Aorta (tissue), 5 donors: ENCODE data around the gene ZNF766. TPM values are rescaled to one million over a fixed set of nuclear protein-coding genes. Genes with fewer than 3 reads are reported as not detected.
"Not testable (repeated sequence)": the region's sequence is repeated elsewhere in the genome, so short reads cannot be mapped to it uniquely, and the experiment has no call there.

Experiments used
- ATAC-seq: fragments of 200-7000 bp; cut with Tn5 transposase; one replicate; pipeline ENCODE4 v1.9.1; 2022; ENCODE audit warnings: moderate library complexity; ENCODE audit not compliant: low FRiP score
- DNase-seq, 2 donors: peaks; one replicate each; pipeline ENCODE4 v3.0.0-alpha.2; 2020
- H3K27ac ChIP-seq, 2 donors: one replicate each; pipeline ENCODE4 v1.5.1; 2013; ENCODE audit warnings: low read length in 2 of 2, mild to moderate bottlenecking in 2 of 2, moderate library complexity in 2 of 2, control low read depth in 1 of 2, inconsistent platforms in 1 of 2, low read depth in 1 of 2
- H3K27me3 ChIP-seq, 2 donors: one replicate each; pipeline ENCODE4 v1.6.1; 2013; ENCODE audit warnings: control low read depth in 1 of 2, low read length in 1 of 2, mild to moderate bottlenecking in 1 of 2, moderate library complexity in 1 of 2; ENCODE audit not compliant: insufficient read depth in 2 of 2, control insufficient read depth in 1 of 2
- H3K36me3 ChIP-seq, 2 donors: one replicate each; pipeline ENCODE4 v1.6.1; 2013; ENCODE audit warnings: control low read depth in 1 of 2, low read length in 1 of 2, mild to moderate bottlenecking in 1 of 2; ENCODE audit not compliant: insufficient read depth in 2 of 2, control insufficient read depth in 1 of 2
- H3K4me1 ChIP-seq, 2 donors: one replicate each; pipeline ENCODE4 v1.6.1; 2013; ENCODE audit warnings: low read length in 2 of 2, control low read depth in 1 of 2, mild to moderate bottlenecking in 1 of 2, moderate library complexity in 1 of 2; ENCODE audit not compliant: insufficient read depth in 2 of 2, control insufficient read depth in 1 of 2
- H3K4me3 ChIP-seq, 2 donors: one replicate each; pipeline ENCODE4 v1.5.1; 2013; ENCODE audit warnings: low read length in 2 of 2, control low read depth in 1 of 2, mild to moderate bottlenecking in 1 of 2
- H3K9me3 ChIP-seq: one replicate; pipeline ENCODE4 v1.6.1; 2013; ENCODE audit warnings: mild to moderate bottlenecking, low read length; ENCODE audit not compliant: control insufficient read depth
- WGBS, 2 donors: extraction: QIAGEN DNeasy Blood & Tissue Kit; methylation state at CpG; one replicate each; pipeline ENCODE4 v1.1.7; 2013; 5-methylcytosine and 5-hydroxymethylcytosine counted together
- intact Hi-C, 2 donors: fragments of 100-400 bp; cut with DNase I; formaldehyde crosslinking; loops; one replicate each; pipeline versions ENCODE4 v1.14.2 to v1.15.0; 2022
- polyA plus RNA-seq, 2 donors: library from polyadenylated mRNA; stranded (reverse); fragments of 200-250 nt; gene quantifications; one replicate each; pipeline ENCODE4 v1.2.3, GENCODE V29; 2013
- total RNA-seq, 2 donors: library from RNA; stranded (reverse); fragmentation: NEBNext Ultra II Directional; extraction: Animal tissue kit (Norgen Biotek cat#: 25700); gene quantifications; one replicate each; pipeline ENCODE4 v1.2.1, GENCODE V29; 2021
- donor health status: healthy with polysubstance abuse.
- donor health status: Bipolar disorder and iron deficiency.
- donor health status: DM: no; HTN: no; CAD: no.
- donor health status: DM: no; HTN: no; CAD: no.
- donor health status: DM: yes; HTN: yes; CAD: no.

Gene ZNF766
- total and polyA plus RNA-seq, 4 donors: 6.1 to 20.5 (median 13.8) TPM

DNA sequence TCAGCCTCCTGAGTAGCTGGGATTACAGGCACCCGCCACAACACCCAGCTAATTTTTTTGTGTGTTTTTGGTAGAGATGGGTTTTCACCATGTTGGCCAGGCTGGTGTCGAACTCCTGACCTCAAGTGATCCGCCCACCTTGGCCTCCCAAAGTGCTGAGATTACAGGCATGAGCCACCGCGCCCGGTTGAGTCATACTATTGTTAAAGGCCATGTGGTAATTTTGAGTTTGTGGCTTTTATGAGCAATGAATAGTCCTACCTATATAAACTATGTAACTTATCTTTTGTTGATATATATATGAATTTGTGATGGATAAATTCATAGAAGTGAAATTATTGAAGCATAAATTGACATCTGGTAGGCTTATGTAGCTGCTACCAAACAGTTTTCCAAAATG, 3.8 kb upstream of the ZNF766 start:
- H3K27ac ChIP-seq, H3K4me1 ChIP-seq, H3K27me3 ChIP-seq, H3K9me3 ChIP-seq, H3K4me3 ChIP-seq, DNase-seq, intact Hi-C loops, ATAC-seq, H3K36me3 ChIP-seq: not testable (repeated sequence)
- 94 to 95% methylated on average over 6 of the region's 6 CpGs for WGBS, 2 donors

DNA sequence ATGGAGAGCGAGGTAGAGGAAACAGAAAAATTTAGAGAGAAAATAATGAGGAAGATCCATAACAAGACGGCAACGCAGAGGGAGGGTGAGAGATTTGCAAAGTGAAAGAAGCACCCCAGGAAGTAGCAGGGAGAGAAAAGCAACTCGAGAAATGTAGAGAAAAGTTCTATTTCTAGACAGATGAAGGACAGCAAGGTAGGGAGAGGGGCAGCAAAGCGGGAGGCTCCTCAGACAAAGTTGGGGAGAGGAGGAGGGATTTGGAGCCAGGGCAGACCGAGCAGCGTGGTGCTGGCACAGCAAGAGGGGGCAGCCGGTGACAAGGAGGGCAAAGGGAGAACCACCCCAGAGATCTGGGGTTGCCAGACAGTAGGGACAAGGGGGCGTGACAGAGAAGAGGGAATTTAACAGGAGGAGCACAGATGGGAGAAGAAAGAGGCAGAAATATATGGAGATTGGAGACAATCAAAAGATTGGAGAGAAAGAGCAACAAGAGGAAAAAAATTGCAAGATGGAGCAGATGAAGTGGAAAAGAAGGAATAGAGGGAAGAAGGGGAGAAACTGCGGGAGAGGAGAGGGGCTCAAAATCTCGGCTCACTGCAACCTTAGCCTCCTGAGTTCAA, 989 bp downstream of the ZNF766 start:
- intact Hi-C loops: no loop called here
- H3K4me3 ChIP-seq: peak overlapping the region; percentile 63 to 72
- peak overlapping the region in 1 of 2 donors; percentile 7 for H3K27ac ChIP-seq
- ATAC-seq (no peak), DNase-seq (no peak)
- WGBS, 2 donors: 5% methylated on average over 11 of the region's 11 CpGs
- H3K4me1 ChIP-seq: no peaks in the 10 kb centered on the region
- H3K36me3 ChIP-seq: no peaks in the 10 kb centered on the region
- H3K9me3 ChIP-seq: no peaks in the 10 kb centered on the region
- no peaks in the 10 kb centered on the region for H3K27me3 ChIP-seq

DNA sequence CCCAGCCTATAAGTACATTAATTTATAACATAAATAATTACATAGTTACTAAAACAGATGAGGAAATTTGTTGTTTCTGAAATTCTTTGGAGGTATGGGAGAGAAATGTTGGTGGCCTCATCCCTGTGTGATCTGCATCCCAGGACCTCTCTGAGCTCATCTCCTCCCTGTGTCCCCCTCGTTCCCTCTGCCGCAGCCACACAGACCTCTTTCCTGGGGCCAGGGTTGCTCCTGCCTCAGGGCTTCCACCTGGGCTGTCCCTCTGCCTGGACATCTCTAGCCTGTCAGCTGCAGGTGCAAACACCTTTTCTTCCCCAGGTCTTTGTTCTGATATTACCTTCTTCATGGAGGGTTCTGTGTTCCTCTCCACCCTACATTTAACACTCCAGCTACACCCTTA, 3.9 kb downstream of the ZNF766 start:
- Histone ChIP-seq H3K27ac (no peak overlapping the region), H3K4me1 (no peaks in the 10 kb centered on the region), H3K27me3 (no peaks in the 10 kb centered on the region), H3K36me3 (no peaks in the 10 kb centered on the region), H3K9me3 (no peaks in the 10 kb centered on the region), H3K4me3 (no peak overlapping the region)
- ATAC-seq: no peak
- 96 to 98% methylated on average over 2 of the region's 2 CpGs for WGBS, 2 donors
- DNase-seq: no peak
- intact Hi-C loops: no loop called here

DNA sequence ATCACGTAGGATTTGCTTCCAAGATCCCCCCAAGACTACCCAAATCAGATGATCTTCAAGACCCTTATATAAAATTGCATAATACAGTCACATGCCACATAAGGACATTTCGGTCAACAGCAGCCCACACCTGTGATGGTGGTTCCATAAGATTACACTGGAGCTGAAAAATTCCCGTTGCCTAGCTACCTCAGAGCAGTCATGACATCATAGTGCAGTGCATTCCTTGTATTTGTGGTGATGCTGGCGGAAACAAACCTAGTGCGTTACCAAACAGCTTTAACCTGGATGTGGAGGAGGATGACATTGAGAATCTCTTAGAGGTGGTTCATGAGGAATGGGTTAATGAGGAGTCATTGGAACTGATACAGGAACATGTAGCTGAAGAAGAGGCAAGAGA, 4.8 kb downstream of the ZNF766 start:
- intact Hi-C loops: no loop called here
- WGBS, 2 donors: 80 to 87% methylated on average over 5 of the region's 5 CpGs
- Histone ChIP-seq H3K9me3 (no peaks in the 10 kb centered on the region), H3K27ac (no peak overlapping the region), H3K36me3 (no peaks in the 10 kb centered on the region), H3K27me3 (no peaks in the 10 kb centered on the region), H3K4me3 (no peak overlapping the region), H3K4me1 (no peaks in the 10 kb centered on the region)
- ATAC-seq (no peak), DNase-seq (no peak)

DNA sequence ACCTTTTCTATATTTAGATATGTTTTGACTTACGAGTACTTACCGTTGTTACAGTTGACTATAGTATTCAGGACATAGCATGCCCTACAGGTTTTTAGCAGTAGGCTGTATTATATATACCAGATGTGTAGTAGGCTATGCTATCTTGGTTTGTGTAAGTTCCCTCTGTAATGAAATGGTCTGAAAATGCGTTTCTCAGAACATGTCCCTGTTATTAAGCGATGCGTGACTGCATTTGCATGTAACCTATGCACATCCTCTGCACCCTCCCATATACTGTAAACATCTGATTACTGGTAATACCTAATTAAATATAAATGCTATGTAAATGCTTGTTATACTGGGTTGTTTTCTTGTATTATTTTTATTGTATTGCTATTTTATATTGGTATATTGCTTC, 6.6 kb downstream of the ZNF766 start:
- Histone ChIP-seq H3K4me1 (no peaks in the 10 kb centered on the region), H3K36me3 (no peaks in the 10 kb centered on the region)
- intact Hi-C loops: no loop called here

DNA sequence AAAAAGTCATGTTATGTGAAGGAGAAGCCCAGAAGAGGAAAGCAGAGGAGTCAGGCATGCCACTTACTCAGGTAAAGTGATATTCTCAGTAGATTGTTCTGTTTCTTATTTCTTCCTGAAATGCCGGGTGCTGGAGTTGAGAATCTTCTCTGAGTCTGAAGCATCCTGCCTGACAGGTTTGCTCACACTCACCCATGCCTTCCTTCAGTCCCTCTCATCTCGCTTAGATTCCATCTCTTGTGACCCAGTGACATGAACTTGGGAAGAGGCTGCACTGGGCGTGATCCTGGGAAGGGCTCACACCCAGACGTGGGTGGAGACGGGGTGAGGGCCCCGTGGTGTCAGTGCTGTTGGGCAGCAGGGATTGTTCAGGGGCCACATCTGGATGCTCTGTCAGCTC, 8.1 kb downstream of the ZNF766 start:
- H3K36me3 ChIP-seq: no peaks in the 10 kb centered on the region
- intact Hi-C loops: no loop called here

More for the DNA sequence above, 6.6 kb downstream of the ZNF766 start:
- no peaks in the 10 kb centered on the region for H3K9me3 ChIP-seq
- DNase-seq (no peak), ATAC-seq (no peak)
- no peak overlapping the region for H3K27ac ChIP-seq
- no peak overlapping the region for H3K4me3 ChIP-seq
- 77 to 82% methylated on average over 5 of the region's 5 CpGs for WGBS, 2 donors
- H3K27me3 ChIP-seq: no peaks in the 10 kb centered on the region

DNA sequence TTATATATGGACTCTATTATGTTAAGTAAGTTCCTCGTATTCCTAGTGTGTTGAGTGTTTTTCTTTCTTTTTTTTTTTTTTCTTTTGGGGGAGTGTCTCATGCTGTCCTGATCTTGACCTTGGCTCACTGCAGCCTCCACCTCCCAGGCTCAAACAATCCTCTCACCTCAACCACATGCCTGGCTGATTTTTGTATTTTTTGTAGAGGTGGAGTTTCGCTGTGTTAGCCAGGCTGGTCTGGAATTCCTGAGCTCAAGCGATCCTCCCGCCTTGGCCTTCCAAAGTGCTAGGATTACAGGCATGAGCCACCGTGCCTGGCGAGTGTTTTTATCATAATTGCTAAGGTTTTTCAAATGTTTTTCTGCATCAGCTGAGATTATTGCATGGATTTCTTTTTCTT, 16.9 kb downstream of the ZNF766 start:
- ATAC-seq (no peak), DNase-seq (no peak)
- 85 to 89% methylated on average over 6 of the region's 6 CpGs for WGBS, 2 donors
- H3K4me1 ChIP-seq: no peaks in the 10 kb centered on the region
- H3K27me3 ChIP-seq: no peaks in the 10 kb centered on the region
- H3K27ac ChIP-seq: no peak overlapping the region
- H3K9me3 ChIP-seq: peaks cover 3% of the 10 kb centered on the region
- no peak overlapping the region for H3K4me3 ChIP-seq
- intact Hi-C loops: no loop called here
- H3K36me3 ChIP-seq: peaks cover 10 to 21% of the 10 kb centered on the region in 2 donors

More for the DNA sequence above, 8.1 kb downstream of the ZNF766 start:
- no peak overlapping the region for H3K27ac ChIP-seq
- H3K9me3 ChIP-seq: no peaks in the 10 kb centered on the region
- H3K4me1 ChIP-seq: no peaks in the 10 kb centered on the region
- no peak overlapping the region for H3K4me3 ChIP-seq
- 92 to 95% methylated on average over 6 of the region's 6 CpGs for WGBS, 2 donors
- H3K27me3 ChIP-seq: no peaks in the 10 kb centered on the region
- DNase-seq: no peak
- ATAC-seq: no peak

DNA sequence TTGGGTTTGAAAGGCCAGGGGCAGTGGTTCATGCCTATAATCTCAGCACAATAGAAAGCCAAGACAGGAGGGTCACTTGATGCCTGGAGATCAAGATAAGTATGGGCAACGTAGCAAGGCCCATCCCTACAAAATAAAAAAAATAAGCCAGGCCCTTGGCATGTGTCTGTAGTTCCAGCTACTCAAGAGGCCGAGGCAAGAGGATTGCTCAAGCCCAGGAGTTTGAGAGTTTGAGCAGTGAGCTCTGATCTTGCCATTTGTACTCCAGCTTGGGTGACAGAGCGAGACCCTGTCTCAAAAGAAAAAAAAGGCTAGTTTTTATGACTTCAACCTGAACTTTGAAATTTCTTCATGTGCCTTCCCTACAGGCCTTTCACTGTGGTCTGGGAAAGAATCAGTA, 22.4 kb downstream of the ZNF766 start:
- no peak for DNase-seq
- no peak for ATAC-seq
- Histone ChIP-seq H3K27me3 (no peaks in the 10 kb centered on the region), H3K36me3 (peaks cover 3 to 7% of the 10 kb centered on the region in 2 donors), H3K27ac (no peak overlapping the region), H3K4me1 (no peaks in the 10 kb centered on the region), H3K9me3 (peaks cover 6% of the 10 kb centered on the region), H3K4me3 (no peak overlapping the region)
- WGBS, 2 donors: 82 to 89% methylated on average over 3 of the region's 3 CpGs
- intact Hi-C loops: no loop called here

DNA sequence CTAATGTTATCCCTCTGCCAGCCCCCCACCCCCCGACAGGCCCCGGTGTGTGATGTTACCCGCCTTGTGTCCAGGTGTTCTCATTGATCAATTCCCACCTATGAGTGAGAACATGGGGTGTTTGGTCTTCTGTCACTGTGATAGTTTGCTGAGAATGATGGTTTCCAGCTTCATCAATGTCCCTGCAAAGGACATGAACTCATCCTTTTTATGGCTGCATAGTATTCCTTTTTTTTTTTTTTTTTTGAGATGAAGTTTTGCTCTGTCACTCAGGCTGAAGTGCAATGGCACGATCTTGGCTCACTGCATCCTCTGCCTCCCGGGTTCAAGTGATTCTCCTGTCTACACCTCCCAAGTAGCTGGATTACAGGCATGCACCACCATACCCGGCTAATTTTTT, 23.6 kb downstream of the ZNF766 start:
- H3K4me1 ChIP-seq, DNase-seq, ATAC-seq, H3K9me3 ChIP-seq, H3K4me3 ChIP-seq, H3K27me3 ChIP-seq, H3K36me3 ChIP-seq, intact Hi-C loops, H3K27ac ChIP-seq: not testable (repeated sequence)
- 97 to 99% methylated on average over 6 of the region's 6 CpGs for WGBS, 2 donors
